Hepatocyte (in vitro differentiated cells): Measurements from ENCODE around the gene HADHA.

ENCODE experiments used
- CTCF ChIP-seq: fragments of 200-600 bp; sonication (generic); IDR thresholded peaks from 2 replicates; pipeline ENCODE4 v1.5.1; 2016; ENCODE audit warnings: antibody characterized with exemption, mild to moderate bottlenecking; ENCODE audit not compliant: poor library complexity
- EZH2 ChIP-seq: fragments of 200-600 bp; sonication (generic); IDR thresholded peaks from 2 replicates; pipeline ENCODE4 v1.6.1; 2016; ENCODE audit warnings: antibody characterized with exemption, mild to moderate bottlenecking, borderline replicate concordance
- EZH2phosphoT487 ChIP-seq: fragments of 200-600 bp; sonication (generic); IDR thresholded peaks from one replicate; pipeline ENCODE4 v1.6.1; 2018; ENCODE audit warnings: antibody characterized with exemption, mild to moderate bottlenecking, low read depth, moderate library complexity; ENCODE audit not compliant: unreplicated experiment, severe bottlenecking

- TF ChIP-seq EZH2 (no peak), CTCF (no peak), EZH2phosphoT487 (no peak)
Measured at GRCh38 chr2:26141145-26141769, 103.2 kb downstream of the HADHA start.
